SU-DHL-6 (cell line): ENCODE results near the gene IQCN.
A peak's percentile ranks its signal among the peaks of the same experiment; 100 is the strongest.

Experiments used
- H2AFZ ChIP-seq: fragments of 200-600 bp; sonication (generic); 2 replicates; pipeline ENCODE4 v1.6.1; 2014; ENCODE audit warnings: low read depth, mild to moderate bottlenecking, moderate library complexity, mixed read lengths, antibody characterized with exemption, low read length; ENCODE audit not compliant: severe bottlenecking
- H3F3A ChIP-seq: fragments of 200-600 bp; shearing (Covaris generic); 2 replicates; pipeline ENCODE4 v1.6.0; 2016; ENCODE audit warnings: antibody characterized with exemption, mild to moderate bottlenecking; ENCODE audit not compliant: insufficient read depth
- H3K27ac ChIP-seq: fragments of 200-600 bp; sonication (generic); 2 replicates; pipeline ENCODE4 v1.5.1; 2016; ENCODE audit warnings: low read depth, mild to moderate bottlenecking, low read length, moderate library complexity, mixed read lengths
- H3K27me3 ChIP-seq: fragments of 200-600 bp; sonication (generic), shearing (Covaris generic); 2 replicates; pipeline ENCODE4 v1.6.0; 2014; ENCODE audit warnings: mild to moderate bottlenecking, low read length
- H3K36me3 ChIP-seq: fragments of 200-600 bp; sonication (generic); 2 replicates; pipeline ENCODE4 v1.6.1; 2014; ENCODE audit warnings: mild to moderate bottlenecking, low read length, mixed read lengths
- H3K4me2 ChIP-seq: fragments of 300-600, 200-600 bp; shearing (Covaris generic), sonication (generic); 2 replicates; pipeline ENCODE4 v1.6.0; 2014; ENCODE audit warnings: low read length, low read depth, mild to moderate bottlenecking; ENCODE audit not compliant: poor library complexity, severe bottlenecking
- H3K4me3 ChIP-seq: fragments of 200-600 bp; sonication (generic); 2 replicates; pipeline ENCODE4 v1.5.1; 2014; ENCODE audit warnings: antibody characterized with exemption, low read length, mild to moderate bottlenecking, mixed read lengths; ENCODE audit not compliant: insufficient read depth, poor library complexity, severe bottlenecking
- H3K79me2 ChIP-seq: fragments of 200-600 bp; sonication (generic); 2 replicates; pipeline ENCODE4 v1.6.1; 2014; ENCODE audit warnings: mild to moderate bottlenecking, low read length, moderate library complexity; ENCODE audit not compliant: insufficient read depth
- H3K9ac ChIP-seq: fragments of 200-600 bp; sonication (generic); 2 replicates; pipeline ENCODE4 v1.7.0; 2014; ENCODE audit warnings: mild to moderate bottlenecking, low read length
- H3K9me2 ChIP-seq: fragments of 200-600 bp; sonication (generic); replicated peaks from 2 replicates; pipeline ENCODE4 v1.6.1; 2014; ENCODE audit warnings: low read length; ENCODE audit not compliant: insufficient read depth
- H3K9me3 ChIP-seq: fragments of 200-600 bp; sonication (generic); 2 replicates; pipeline ENCODE4 v1.6.1; 2014; ENCODE audit warnings: low read length, mixed read lengths; ENCODE audit not compliant: insufficient read depth
- H4K20me1 ChIP-seq: fragments of 200-600 bp; sonication (generic); 2 replicates; pipeline ENCODE4 v1.6.1; 2014; ENCODE audit warnings: low read depth, mild to moderate bottlenecking, antibody characterized with exemption, low read length, moderate library complexity, mixed read lengths
- CTCF ChIP-seq: fragments of 200-600 bp; sonication (generic); IDR thresholded peaks from one replicate; pipeline ENCODE4 v1.5.1; 2017; ENCODE audit warnings: antibody characterized with exemption, mild to moderate bottlenecking, low read length, moderate library complexity; ENCODE audit not compliant: insufficient read depth, poor library complexity, severe bottlenecking
- EZH2phosphoT487 ChIP-seq: fragments of 200-600 bp; sonication (generic), shearing (Covaris generic); conservative IDR thresholded peaks from 2 replicates; pipeline ENCODE4 v1.6.1; 2018; ENCODE audit warnings: mild to moderate bottlenecking, antibody characterized with exemption, low read length, moderate library complexity, mixed read lengths

Gene IQCN

GRCh38 chr19:18306209-18306887, 32.1 kb upstream of the IQCN start:
- no peaks in the 10 kb centered on the region for H4K20me1 ChIP-seq
- no peaks in the 10 kb centered on the region for H3K27me3 ChIP-seq
- no peak overlapping the region for H3K4me3 ChIP-seq
- no peaks in the 10 kb centered on the region for H3K9me2 ChIP-seq
- no peaks in the 10 kb centered on the region for H3K9me3 ChIP-seq
- no peak overlapping the region for H2AFZ ChIP-seq
- no peaks in the 10 kb centered on the region for H3K36me3 ChIP-seq
- H3F3A ChIP-seq: peaks cover 13% of the 10 kb centered on the region; the same call in 1 of the 2 replicates
- TF ChIP-seq CTCF (no peak), EZH2phosphoT487 (no peak)
- peak overlapping the region; percentile 39 for H3K27ac ChIP-seq
- H3K79me2 ChIP-seq: no peaks in the 10 kb centered on the region
- H3K4me2 ChIP-seq: no peak overlapping the region
- no peak overlapping the region for H3K9ac ChIP-seq

DNA sequence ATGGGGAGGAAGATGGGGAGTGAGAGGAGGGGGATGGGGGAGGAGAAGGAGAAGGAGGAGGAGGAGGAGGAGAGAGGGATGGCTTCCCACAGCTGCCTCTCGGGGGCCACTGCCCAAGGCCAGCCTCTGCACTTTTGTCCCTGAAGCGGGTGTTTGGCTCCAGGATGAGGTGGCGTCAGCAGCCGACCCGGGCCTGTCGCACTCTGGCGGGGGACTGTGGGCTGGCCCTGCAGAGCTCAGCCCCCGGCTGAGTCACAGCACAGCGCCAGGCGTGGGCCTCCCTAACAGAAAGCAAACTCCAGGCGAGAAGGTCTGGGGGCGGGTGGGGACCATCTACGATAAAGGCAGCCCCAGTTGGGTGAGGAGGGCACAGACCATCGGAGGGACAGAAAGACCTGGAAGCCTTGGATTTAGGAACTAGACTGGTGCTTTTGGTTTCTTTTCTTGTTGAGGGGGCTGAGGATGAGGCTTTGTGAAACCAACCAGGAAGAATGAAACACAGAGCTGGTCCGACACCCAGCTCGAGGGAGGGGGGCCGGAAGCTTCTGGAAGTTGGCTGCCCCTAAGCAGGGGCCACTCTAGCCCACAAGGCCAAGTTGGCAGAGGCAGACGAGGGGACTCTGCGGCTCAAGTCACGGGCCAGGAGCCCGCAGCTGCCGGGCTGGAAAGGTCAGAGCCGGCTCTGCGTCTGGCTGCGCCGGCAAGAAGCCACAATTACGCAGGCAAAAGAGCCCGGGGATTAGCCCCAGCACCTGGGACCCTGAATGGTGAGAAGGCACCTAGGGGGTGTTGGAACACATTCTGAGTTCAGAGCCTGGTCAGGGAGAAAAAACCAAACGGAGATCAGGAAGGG, 30.4 kb upstream of the IQCN start:
- Histone ChIP-seq H3K36me3 (no peaks in the 10 kb centered on the region), H3K4me2 (peak overlapping the region; percentile 44), H3F3A (peaks cover 13% of the 10 kb centered on the region; the same call in 1 of the 2 replicates), H3K27ac (peak overlapping the region; percentile 78), H3K79me2 (no peaks in the 10 kb centered on the region), H3K9me2 (no peaks in the 10 kb centered on the region), H4K20me1 (no peaks in the 10 kb centered on the region), H3K4me3 (no peak overlapping the region), H3K9me3 (no peaks in the 10 kb centered on the region), H3K9ac (peak overlapping the region; percentile 52), H3K27me3 (no peaks in the 10 kb centered on the region), H2AFZ (no peak overlapping the region)
- TF ChIP-seq CTCF (no peak), EZH2phosphoT487 (no peak)

DNA sequence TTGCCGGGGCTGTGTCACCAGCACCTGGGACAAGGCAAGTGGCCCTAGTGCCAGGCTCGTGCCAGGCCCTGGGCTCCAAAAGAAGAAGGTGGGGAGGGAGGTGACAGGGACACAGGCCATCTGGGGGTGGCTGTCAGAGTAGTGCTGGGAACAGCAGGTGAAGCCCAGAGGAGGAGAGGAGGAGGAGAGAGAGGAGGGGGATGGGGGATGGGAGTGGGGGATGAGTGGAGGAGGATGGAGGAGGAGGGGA, 29.9 kb upstream of the IQCN start:
- H3K4me3 ChIP-seq: no peak overlapping the region
- no peak overlapping the region for H2AFZ ChIP-seq
- H3F3A ChIP-seq: peaks cover 13% of the 10 kb centered on the region; the same call in 1 of the 2 replicates
- no peak for TF ChIP-seq CTCF
- no peak for TF ChIP-seq EZH2phosphoT487
- peak overlapping the region; percentile 52 for H3K9ac ChIP-seq
- peak overlapping the region; percentile 78 for H3K27ac ChIP-seq
- H3K9me2 ChIP-seq: no peaks in the 10 kb centered on the region
- H4K20me1 ChIP-seq: no peaks in the 10 kb centered on the region
- no peaks in the 10 kb centered on the region for H3K9me3 ChIP-seq
- no peaks in the 10 kb centered on the region for H3K79me2 ChIP-seq
- peak overlapping the region; percentile 44 for H3K4me2 ChIP-seq
- H3K27me3 ChIP-seq: no peaks in the 10 kb centered on the region
- no peaks in the 10 kb centered on the region for H3K36me3 ChIP-seq
